Skeletal muscle tissue (tissue), 5 donors: Measurements from ENCODE around the gene CDKN1A. TPM values are rescaled to one million over a fixed set of nuclear protein-coding genes. Genes with fewer than 3 reads are reported as not detected.

Source experiments
- H3K27ac ChIP-seq: one replicate; pipeline ENCODE4 v1.7.0; 2013; ENCODE audit warnings: mild to moderate bottlenecking, low read depth, low read length, inconsistent platforms
- H3K27me3 ChIP-seq, 3 donors: one replicate each; pipeline ENCODE4 v1.7.0; 2013; ENCODE audit warnings: low read length in 3 of 3; ENCODE audit not compliant: control insufficient read depth in 3 of 3, insufficient read depth in 3 of 3
- H3K36me3 ChIP-seq, 3 donors: one replicate each; pipeline ENCODE4 v1.7.0; 2013; ENCODE audit warnings: low read length in 3 of 3; ENCODE audit not compliant: control insufficient read depth in 3 of 3, insufficient read depth in 3 of 3
- H3K4me1 ChIP-seq, 3 donors: one replicate each; pipeline ENCODE4 v1.7.0; 2013; ENCODE audit warnings: low read length in 3 of 3, mild to moderate bottlenecking in 3 of 3; ENCODE audit not compliant: control insufficient read depth in 3 of 3, insufficient read depth in 3 of 3
- H3K4me3 ChIP-seq, 3 donors: one replicate each; pipeline ENCODE4 v1.7.0; 2013; ENCODE audit warnings: low read length in 3 of 3
- H3K9ac ChIP-seq, 3 donors: one replicate each; pipeline ENCODE4 v1.7.0; 2013; ENCODE audit warnings: low read length in 3 of 3, mild to moderate bottlenecking in 3 of 3, moderate library complexity in 2 of 3, low read depth in 1 of 3
- H3K9me3 ChIP-seq, 3 donors: one replicate each; pipeline ENCODE4 v1.7.0; 2013; ENCODE audit warnings: low read length in 3 of 3; ENCODE audit not compliant: control insufficient read depth in 3 of 3
- small RNA-seq: library from RNA; depleted of rRNA; stranded (forward); fragments of <200 nt; gene quantifications from one replicate; pipeline ENCODE3, GENCODE V24; 2014
- total RNA-seq: library from RNA; depleted of rRNA; stranded (reverse); fragments of >200 nt; gene quantifications from one replicate; pipeline ENCODE4 v1.2.3, GENCODE V29; 2014
- donor health status: Osteomylitis.

CDKN1A gene
- total RNA-seq, 1 donor from 2014 or later: 62.1 TPM

- Histone ChIP-seq H3K27ac (peak overlapping the region; percentile 95), H3K36me3 (no peaks in the 10 kb centered on the region), H3K27me3 (peaks cover 0 to 4% (median 0%) of the 10 kb centered on the region in 3 donors), H3K4me1 (peaks cover 16 to 30% (median 26%) of the 10 kb centered on the region in 3 donors), H3K4me3 (peak overlapping the region; percentile 37 to 69 (median 39)), H3K9ac (peak overlapping the region; percentile 26 to 72 (median 68)), H3K9me3 (no peaks in the 10 kb centered on the region)
Measured at GRCh38 chr6:36734486-36735060, 56.1 kb downstream of the CDKN1A start.

- peak overlapping the region; percentile 68 to 73 (median 72) for H3K9ac ChIP-seq
- H3K27me3 ChIP-seq: peaks cover 0 to 4% (median 0%) of the 10 kb centered on the region in 3 donors
- H3K36me3 ChIP-seq: no peaks in the 10 kb centered on the region
- peaks cover 16 to 38% (median 26%) of the 10 kb centered on the region in 3 donors for H3K4me1 ChIP-seq
- H3K27ac ChIP-seq: peak overlapping the region; percentile 95
- H3K9me3 ChIP-seq: no peaks in the 10 kb centered on the region
- peak overlapping the region; percentile 37 to 69 (median 39) for H3K4me3 ChIP-seq
Measured at GRCh38 chr6:36735110-36736071, 56.9 kb downstream of the CDKN1A start.

Small RNA genes lying within 50 kb of the gene (small RNA-seq; reads per million reads assigned to genes)
- gene RF00019 (not detected), gene RNU1-88P (1.4 reads per million, percentile 82 among the genes with 10 or more reads in this experiment)

Other genes with a start within 250 kb of the CDKN1A start
- not detected for gene PXT1, start 235.9 kb upstream of the CDKN1A start, total RNA-seq
- gene KCTD20, start 235.7 kb upstream of the CDKN1A start, total RNA-seq: 64.2 TPM
- 16.2 TPM for gene STK38, start 131.2 kb upstream of the CDKN1A start, total RNA-seq
- gene SRSF3, start 84.4 kb upstream of the CDKN1A start, total RNA-seq: 144 TPM
- gene RAB44, start 19.1 kb downstream of the CDKN1A start, total RNA-seq: not detected
- gene CPNE5, start 160.7 kb downstream of the CDKN1A start, total RNA-seq: 6.3 TPM
- gene PPIL1, start 196.1 kb downstream of the CDKN1A start, total RNA-seq: 24.0 TPM
- 22.4 TPM for gene C6orf89, start 207.2 kb downstream of the CDKN1A start, total RNA-seq